Mesothelial cell of epicardium (in vitro differentiated cells): ENCODE results near the gene ARHGAP23. TPM values are rescaled to one million over a fixed set of nuclear protein-coding genes. Genes with fewer than 3 reads are reported as not detected.

Source experiments
- DNase-seq, 2 experiments: peaks; one replicate each; pipeline ENCODE4 v3.0.0; 2021; ENCODE audit warnings: low spot score in 2 of 2; ENCODE audit not compliant: unreplicated experiment in 2 of 2
- H3K27ac Mint-ChIP-seq: 2 replicates; pipeline ENCODE4 v1.8.0; 2021; ENCODE audit warnings: mixed read lengths
- H3K27me3 Mint-ChIP-seq: 2 replicates; pipeline ENCODE4 v1.8.0; 2021; ENCODE audit warnings: low read depth, mixed read lengths
- H3K36me3 Mint-ChIP-seq: 2 replicates; pipeline ENCODE4 v1.8.0; 2021; ENCODE audit warnings: mixed read lengths
- H3K4me1 Mint-ChIP-seq: 2 replicates; pipeline ENCODE4 v1.8.0; 2021; ENCODE audit warnings: mixed read lengths
- H3K4me3 Mint-ChIP-seq: 2 replicates; pipeline ENCODE4 v1.8.0; 2021; ENCODE audit warnings: mild to moderate bottlenecking, moderate library complexity, mixed read lengths
- H3K9me3 Mint-ChIP-seq: 2 replicates; pipeline ENCODE4 v1.8.0; 2021; ENCODE audit warnings: mixed read lengths
- total RNA-seq: library from RNA; stranded (reverse); gene quantifications from 3 replicates; pipeline ENCODE4 v1.2.1, GENCODE V29; 2021
- TF ChIP-seq, protein P1 (sequence below): fragments of 200-600 bp; sonication (generic); IDR thresholded peaks from one replicate; pipeline ENCODE4 v1.5.0; 2021; ENCODE audit warnings: antibody characterized with exemption; ENCODE audit not compliant: unreplicated experiment

Gene ARHGAP23
- total RNA-seq, 1 donor from 2014 or later: 89.1 TPM

DNA sequence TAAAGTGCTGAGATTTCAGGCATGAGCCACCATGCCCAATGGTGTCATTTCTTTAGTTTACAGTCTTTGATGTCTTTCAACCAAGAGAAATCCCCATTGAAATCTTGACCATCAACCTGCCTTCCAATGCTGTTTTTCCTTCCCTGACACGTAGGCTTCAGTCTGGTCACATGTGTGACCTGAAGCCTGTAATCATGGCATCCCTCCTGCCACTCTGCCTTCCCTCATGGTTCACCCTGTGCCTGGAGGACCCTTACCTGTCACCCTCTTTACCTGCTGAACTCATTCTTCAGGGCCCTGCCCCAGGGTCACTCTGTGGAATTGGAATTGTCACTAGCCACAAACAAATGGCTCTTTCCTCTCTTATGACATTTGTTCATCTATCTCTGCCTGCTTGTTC, 18.1 kb upstream of the ARHGAP23 start:
- DNase-seq: no peak
- Mint-ChIP-seq H3K36me3 (no peaks in the 10 kb centered on the region), H3K27me3 (peaks cover 4% of the 10 kb centered on the region), H3K4me3 (no peak overlapping the region), H3K4me1 (peaks cover 5% of the 10 kb centered on the region), H3K9me3 (peaks cover 5% of the 10 kb centered on the region), H3K27ac (no peak overlapping the region)
- TF ChIP-seq, protein P1, sequence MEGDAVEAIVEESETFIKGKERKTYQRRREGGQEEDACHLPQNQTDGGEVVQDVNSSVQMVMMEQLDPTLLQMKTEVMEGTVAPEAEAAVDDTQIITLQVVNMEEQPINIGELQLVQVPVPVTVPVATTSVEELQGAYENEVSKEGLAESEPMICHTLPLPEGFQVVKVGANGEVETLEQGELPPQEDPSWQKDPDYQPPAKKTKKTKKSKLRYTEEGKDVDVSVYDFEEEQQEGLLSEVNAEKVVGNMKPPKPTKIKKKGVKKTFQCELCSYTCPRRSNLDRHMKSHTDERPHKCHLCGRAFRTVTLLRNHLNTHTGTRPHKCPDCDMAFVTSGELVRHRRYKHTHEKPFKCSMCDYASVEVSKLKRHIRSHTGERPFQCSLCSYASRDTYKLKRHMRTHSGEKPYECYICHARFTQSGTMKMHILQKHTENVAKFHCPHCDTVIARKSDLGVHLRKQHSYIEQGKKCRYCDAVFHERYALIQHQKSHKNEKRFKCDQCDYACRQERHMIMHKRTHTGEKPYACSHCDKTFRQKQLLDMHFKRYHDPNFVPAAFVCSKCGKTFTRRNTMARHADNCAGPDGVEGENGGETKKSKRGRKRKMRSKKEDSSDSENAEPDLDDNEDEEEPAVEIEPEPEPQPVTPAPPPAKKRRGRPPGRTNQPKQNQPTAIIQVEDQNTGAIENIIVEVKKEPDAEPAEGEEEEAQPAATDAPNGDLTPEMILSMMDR: no peak

DNA sequence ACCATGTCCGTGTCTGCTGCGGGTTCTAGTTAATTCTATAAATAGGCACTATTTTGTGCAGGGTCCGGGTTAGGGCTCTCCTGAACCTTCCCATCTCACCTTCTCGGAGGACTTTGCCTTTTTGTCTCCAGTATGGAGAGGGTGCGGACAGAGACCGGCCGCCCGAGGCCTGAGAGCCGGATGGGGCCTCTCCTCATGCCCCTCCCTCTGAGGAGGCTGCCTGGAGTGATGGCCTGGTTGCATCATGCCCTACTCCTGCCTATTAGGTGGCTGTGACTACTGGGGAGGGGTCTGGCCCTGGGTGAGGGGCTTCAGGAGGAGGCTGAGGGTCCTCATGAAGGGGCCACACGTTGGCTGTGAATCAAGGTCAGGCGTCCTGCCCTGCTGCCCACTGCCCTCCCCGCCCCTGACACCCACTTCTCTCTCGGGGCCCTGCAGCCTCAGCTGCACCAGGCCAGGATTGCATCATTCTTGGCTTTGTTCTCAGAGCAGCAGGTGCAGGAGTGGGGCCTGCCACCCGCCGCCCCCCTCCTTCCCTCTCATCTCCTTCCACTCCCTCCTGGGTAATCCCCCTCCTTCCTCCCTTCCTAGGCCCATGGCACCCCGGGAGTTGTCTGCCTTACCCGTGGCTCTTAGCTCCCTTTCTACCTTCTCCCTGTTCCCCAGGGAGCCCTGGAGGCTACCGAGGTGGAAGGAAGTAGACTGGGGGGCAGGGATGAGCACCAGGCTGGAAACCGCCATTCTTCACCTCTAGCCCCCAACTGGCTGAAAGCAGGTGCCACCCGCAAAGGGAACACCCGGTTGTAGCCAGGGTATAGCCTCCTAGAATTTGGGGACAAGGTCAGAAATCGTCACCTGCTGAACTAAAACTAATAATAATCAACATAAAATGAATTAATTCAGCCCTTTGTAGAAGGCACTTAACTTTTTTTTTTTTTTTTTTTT, 12.7 kb upstream of the ARHGAP23 start:
- peak overlapping the region; percentile 53 for H3K27ac Mint-ChIP-seq
- peak overlapping the region; percentile 42 for H3K4me3 Mint-ChIP-seq
- H3K9me3 Mint-ChIP-seq: no peaks in the 10 kb centered on the region
- TF ChIP-seq, protein P1: no peak
- H3K27me3 Mint-ChIP-seq: peaks cover 29% of the 10 kb centered on the region
- H3K4me1 Mint-ChIP-seq: peaks cover 24% of the 10 kb centered on the region
- no peaks in the 10 kb centered on the region for H3K36me3 Mint-ChIP-seq
- DNase-seq: no peak

DNA sequence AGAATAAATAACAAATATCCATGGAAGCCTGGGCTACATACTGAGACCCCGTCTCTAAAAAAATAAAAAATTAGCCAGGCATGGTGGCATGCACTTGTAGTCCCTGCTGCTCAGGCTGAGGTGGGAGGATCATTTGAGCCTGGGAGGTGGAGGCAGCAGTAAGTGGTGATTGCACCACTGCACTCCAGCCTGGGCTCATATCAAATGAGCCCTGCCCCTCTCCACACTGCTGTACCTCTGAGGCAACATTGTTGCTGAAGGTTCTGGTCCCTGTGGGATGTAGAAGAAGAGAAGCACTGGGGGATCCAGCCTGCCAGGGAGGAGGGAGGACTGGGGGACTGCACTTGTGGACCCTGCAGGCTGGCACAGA, 11.4 kb upstream of the ARHGAP23 start:
- Mint-ChIP-seq H3K4me3 (no peak overlapping the region), H3K4me1 (peaks cover 37% of the 10 kb centered on the region), H3K27ac (no peak overlapping the region)

DNA sequence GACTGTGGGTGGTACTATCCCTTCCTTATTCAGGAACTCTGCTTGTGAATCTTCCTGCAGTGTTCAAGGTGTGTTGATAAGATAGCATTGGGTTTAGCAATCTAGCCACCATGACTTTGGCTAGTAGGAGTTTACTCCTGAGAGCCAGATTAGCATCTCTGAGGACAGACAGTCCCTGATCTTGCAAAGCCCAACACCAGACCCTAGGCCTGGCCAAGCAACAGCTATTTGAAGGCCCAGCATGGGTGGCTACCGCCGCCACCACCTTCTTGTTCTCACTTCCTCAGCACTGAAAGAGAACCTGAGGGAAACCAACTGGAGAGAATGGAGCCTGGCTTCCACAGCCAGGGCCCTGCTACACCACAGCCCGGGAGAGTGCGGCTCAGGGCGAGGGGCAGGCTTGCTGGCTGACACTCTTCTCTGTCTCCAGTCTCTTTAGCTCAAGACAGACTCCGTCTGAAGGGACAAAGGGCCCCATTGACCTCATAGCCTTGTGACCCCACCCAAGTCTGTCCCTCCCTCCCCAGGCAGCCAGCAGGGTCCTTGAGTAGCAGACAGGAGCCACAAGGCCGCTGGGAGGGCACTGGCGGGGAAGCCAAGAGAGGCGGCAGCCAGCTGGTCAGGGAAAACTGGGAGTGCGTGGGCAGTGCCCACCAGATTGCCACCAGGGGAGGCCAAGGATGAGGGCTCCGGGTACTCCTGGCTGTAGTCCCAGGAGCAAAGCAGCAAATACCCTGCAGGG, 10.9 kb upstream of the ARHGAP23 start:
- H3K36me3 Mint-ChIP-seq: no peaks in the 10 kb centered on the region
- H3K9me3 Mint-ChIP-seq: no peaks in the 10 kb centered on the region
- peaks cover 33% of the 10 kb centered on the region for H3K27me3 Mint-ChIP-seq
- TF ChIP-seq, protein P1: no peak
- no peak overlapping the region for H3K27ac Mint-ChIP-seq
- H3K4me3 Mint-ChIP-seq: no peak overlapping the region
- peaks cover 41% of the 10 kb centered on the region for H3K4me1 Mint-ChIP-seq
- DNase-seq: no peak

More for the DNA sequence above, 11.4 kb upstream of the ARHGAP23 start:
- Mint-ChIP-seq H3K36me3 (no peaks in the 10 kb centered on the region), H3K9me3 (no peaks in the 10 kb centered on the region), H3K27me3 (peaks cover 33% of the 10 kb centered on the region)
- no peak for DNase-seq
- TF ChIP-seq, protein P1: no peak

DNA sequence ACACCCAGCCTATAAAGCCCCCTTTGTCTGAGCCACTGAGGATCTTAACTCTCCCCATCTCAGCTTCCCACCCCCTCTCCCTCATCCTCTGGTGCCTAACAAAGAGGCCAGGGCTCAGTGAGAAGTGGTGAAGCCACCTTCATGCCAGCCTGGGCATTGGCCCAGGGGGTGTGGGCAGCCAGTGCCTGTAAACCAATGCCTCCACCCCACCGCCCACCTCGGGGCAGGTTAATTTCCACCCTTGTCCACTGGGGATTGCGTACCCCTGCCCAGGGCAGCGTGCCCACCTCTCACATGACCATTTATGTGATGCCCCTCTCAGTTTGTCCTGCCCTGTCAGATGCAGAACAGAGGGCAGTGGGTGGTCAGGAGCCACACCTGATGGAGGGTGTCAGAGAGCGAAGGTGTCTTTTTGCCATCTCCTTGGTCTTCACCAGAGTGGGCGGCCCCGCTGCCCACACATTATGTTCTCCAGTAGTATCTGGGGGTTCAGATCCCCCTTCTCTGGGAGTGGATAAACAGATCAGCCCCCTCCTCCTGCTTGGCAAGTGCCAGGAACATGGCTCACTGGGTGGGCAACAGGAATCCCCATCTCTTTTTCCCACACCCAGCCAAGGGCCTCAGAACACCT, 10.1 kb upstream of the ARHGAP23 start:
- Mint-ChIP-seq H3K4me3 (peak overlapping the region; percentile 80), H3K36me3 (no peaks in the 10 kb centered on the region), H3K27ac (no peak overlapping the region), H3K4me1 (peaks cover 41% of the 10 kb centered on the region), H3K27me3 (peaks cover 33% of the 10 kb centered on the region), H3K9me3 (no peaks in the 10 kb centered on the region)
- DNase-seq: no peak
- TF ChIP-seq, protein P1: no peak
